SW480 (cell line): ENCODE measurements around the gene RAB11FIP5.

ENCODE experiments used
- DNase-seq: peaks from one replicate; pipeline ENCODE4 v3.0.0-alpha.2; 2016; ENCODE audit warnings: low spot score

The RAB11FIP5 gene

GRCh38 chr2:73087311-73087710 is 25.4 kb downstream of the RAB11FIP5 start:
- no peak for DNase-seq

DNA sequence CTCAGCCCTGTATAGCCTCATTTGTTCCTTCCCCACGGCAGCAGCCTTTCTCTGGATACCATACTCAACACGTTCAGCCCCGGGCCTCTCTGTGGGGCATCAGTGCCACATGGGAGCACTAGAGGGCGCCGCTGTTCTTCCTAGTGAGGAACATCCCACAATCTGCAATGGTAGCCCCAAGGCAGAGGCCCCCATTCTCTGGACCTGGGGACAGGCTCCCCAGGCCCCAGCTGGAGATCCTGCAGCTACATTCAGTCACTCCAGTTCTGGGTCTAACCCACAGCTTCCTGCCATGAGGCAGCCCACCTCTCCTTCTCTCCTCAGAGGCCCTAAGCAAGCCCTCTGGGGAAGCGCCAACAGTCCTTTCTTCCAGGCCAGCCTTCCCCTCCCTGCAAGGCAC is 27.1 kb downstream of the RAB11FIP5 start:
- DNase-seq, result peak; percentile 61

DNA sequence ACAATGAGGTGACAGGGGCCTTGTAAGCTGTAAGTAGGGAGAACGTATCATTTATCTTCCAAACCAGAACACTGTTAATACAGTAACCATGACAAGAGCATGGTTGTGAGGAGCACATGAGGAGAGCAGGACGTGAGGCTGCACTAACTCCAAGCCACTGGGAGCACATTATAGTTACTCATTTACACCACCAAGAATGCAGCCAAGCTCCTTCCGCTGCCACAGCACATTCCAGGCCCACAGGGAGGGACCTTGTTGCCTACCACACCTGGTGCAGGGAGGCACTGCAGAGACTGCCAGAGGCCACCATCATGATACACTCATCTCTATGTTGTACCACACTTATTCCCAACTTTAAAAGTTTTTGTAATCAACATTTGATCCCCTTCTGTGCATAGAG is 27.8 kb downstream of the RAB11FIP5 start:
- no peak for DNase-seq

DNA sequence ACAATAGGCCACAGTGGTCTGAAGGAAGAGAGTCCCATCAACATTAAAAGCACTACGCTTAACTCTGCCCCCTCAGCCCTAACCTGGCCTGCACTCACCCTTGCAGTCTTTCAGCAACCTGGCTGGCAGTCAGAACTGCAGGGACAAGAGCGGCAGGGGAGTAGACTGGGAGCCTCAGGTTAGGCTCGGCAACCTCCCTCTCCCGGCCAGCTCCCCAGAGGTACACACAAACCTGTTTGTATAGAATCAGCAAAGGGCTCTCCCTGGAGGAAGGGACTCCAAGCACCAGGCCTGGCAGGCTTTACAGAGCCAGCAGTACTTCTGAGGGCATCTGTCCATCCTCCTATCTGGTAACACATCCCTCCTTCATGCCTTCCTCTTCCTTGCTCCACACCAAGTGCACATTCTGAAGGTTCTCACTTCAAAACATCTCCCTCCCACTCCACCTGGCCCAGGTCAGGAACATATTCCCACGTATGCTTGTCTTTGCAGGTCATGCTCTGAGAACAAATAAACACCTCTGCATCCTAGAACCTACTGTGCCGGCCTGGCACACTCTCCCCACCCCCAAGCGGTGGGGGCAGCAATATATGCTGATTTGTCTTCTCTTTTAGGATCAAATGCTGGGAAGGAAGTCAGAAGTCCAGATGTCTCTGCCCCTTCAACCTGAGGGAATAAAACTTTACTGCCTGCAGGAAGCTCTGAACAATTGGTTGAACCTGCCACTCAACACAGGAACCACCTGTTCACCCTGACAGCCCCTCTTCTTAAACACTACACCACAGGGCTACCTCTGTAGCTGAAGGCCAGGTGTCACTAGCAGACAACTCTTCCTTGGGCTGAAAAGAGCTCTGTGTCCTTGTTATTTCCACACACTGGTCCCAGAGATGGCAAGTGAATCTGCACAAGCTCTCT is 28.6 kb downstream of the RAB11FIP5 start:
- DNase-seq, result no peak

- DNase-seq, result no peak
These were observed 30.0 kb downstream of the RAB11FIP5 start for GRCh38 chr2:73082523-73083410.

GRCh38 chr2:73081181-73081671 is 31.5 kb downstream of the RAB11FIP5 start:
- no peak for DNase-seq

DNA sequence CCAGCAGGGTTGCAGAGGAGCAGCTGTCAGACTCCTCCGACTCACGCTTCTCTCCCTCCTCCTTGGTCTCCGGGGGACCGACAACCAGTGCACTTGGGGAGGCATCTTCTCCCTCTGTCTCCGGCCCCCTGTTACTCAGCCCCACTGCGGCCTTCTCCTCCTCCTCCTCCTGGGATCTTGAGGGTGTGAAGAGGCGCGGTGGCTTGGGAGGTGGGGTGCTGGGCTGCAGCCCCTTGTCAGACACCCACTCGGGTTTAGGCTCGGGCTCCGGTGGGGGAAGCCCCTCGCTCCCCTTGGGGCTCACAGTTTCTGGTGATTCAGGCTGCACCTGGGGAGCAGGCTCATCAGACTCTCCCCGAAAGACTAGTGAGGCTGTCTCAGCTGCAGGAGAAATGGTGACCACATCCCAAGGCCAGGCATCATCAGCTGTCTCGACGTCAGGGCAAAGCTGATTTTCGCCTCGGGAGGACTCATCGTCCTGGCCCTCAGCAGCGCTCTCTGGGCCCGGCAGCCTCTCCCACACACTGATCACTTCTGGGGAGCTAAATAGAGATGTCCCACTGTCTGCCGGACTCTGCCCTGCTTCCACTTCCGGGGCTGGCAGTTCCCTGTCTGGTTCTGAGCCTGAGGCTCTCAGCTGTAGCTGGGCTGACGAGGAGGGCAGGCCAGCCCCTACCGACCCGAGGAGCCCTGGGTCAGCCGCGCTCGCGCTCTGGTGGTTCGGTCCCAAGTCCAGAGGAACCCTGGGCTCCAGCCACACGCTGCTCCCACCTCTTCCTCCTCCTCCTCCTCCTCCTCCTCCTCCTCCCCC is 32.2 kb downstream of the RAB11FIP5 start:
- no peak for DNase-seq

DNA sequence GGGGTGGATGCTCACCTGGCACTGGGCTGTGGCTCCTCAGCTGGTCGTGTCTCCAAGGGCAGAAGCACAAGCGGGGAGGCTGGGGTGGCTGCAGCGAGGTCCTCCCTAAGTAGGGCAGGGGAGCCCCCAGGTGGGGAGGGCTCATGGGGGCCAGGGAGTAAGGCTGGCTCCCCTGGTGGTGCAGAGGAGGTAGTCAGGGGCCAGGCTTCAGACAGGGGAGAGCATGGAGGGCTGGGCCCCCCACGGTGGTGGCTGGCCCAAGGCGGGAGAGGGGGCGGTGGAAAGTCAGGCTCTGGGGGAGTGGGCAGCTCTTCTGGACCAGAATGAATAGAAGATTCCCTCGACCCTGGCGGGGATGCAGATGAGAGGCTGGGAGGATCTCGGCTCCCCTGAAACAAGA is 33.1 kb downstream of the RAB11FIP5 start:
- DNase-seq, result no peak

DNA sequence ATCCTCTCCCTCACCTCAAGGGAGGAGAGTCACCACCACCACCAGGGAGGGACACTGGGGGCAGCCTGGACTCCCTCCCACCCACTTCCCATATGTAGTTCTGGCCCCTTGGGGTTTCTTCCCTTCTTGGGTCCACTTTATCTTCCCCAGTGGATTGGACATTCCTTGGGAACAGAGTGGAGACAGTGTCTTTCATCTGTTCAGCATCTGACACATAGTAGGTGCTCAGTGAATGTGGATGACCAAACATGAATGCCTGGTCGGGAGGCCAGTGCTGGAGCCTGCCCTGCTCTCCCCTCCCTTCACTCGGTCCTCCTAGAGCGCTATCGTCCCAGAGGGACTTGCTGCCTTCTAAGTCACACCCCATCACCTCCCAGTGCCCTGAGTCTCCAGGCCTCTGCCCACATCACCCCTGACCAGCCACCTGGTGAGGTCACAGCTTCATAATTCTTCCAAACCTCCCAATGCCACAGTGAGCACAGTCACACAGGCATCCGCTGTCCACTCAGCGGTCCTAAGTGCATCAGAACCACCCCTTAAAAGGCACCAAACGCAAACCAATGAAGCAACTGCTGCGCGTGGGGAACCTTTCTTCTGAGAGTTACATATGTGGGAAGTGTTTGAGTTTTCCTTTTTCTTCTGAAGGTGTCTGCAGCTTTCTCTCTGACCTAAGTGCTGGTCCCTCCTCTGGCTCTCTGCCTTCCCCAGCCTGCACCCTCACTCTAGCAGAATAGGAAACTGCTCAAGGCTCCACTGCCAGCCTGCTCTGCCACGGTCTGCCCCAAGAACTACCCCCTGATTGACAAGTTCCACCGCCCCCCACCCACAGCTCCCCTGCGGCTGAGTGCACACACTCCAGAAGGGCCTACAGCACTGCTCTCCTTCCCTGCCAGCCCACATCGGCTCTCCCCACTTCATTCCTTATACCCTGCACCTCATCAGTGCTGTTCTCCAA is 34.0 kb downstream of the RAB11FIP5 start:
- DNase-seq, result no peak

DNA sequence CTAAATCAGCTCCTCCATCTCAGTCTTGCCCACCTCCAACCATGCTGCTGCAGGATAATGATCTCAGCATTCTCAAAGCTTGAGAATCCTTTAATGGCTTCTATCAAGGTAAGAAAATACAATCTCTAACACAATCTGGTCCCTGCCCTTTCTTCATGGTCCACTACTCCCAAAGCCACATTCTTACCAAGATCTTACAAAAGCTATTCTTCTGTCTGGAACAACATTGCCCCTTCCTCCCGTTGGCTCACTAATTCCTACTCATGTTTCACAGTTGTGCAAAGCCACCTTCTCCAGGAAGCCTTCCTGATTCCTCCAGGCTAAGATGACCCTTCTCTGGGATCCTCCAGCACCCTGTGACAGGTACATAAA is 35.3 kb downstream of the RAB11FIP5 start:
- DNase-seq, result no peak

GRCh38 chr2:73076701-73077423 is 35.9 kb downstream of the RAB11FIP5 start:
- DNase-seq, result no peak

DNA sequence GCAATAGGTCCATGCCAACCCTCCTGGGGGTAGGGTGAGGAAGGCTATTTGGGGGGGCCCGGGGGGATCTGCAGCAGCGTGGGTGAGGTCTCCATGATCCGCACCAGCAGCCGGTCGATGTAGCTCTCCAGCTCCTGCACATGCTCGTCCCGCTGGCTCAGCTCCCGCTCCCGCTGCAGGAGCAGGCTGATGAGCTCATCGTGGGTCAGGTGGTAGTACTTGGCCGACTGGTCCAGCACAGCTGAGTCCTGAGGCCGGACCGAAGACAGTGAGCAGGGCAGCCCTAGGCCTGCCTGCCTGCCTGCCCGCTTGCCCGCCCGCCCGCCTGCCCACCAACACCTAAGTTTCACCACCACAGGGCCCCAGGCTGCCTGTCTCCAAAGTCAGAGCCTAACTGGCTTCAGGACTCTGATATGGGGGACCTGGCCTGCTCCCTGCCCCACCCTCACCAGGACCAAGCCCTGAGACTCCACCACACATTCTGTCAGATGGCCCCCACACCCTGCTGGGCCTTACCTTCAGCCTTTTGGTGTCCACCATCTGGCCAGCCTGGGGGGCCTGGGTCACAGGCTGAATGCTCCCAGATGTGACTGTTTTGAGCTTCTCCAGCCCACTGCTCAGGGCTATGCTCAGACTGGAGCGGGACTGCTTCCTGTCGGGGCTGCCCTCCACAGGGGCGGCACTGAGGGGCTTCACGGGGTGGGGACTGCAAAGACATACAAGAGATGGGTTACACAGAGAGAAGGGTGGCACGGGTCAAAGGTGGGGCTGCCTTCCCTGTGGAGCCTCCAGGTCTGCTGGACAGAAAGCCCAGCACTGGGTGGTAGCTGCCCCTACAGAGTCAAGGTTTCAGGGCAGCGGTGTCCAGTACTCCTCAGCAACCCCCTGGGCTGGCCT is 37.0 kb downstream of the RAB11FIP5 start:
- no peak for DNase-seq

DNA sequence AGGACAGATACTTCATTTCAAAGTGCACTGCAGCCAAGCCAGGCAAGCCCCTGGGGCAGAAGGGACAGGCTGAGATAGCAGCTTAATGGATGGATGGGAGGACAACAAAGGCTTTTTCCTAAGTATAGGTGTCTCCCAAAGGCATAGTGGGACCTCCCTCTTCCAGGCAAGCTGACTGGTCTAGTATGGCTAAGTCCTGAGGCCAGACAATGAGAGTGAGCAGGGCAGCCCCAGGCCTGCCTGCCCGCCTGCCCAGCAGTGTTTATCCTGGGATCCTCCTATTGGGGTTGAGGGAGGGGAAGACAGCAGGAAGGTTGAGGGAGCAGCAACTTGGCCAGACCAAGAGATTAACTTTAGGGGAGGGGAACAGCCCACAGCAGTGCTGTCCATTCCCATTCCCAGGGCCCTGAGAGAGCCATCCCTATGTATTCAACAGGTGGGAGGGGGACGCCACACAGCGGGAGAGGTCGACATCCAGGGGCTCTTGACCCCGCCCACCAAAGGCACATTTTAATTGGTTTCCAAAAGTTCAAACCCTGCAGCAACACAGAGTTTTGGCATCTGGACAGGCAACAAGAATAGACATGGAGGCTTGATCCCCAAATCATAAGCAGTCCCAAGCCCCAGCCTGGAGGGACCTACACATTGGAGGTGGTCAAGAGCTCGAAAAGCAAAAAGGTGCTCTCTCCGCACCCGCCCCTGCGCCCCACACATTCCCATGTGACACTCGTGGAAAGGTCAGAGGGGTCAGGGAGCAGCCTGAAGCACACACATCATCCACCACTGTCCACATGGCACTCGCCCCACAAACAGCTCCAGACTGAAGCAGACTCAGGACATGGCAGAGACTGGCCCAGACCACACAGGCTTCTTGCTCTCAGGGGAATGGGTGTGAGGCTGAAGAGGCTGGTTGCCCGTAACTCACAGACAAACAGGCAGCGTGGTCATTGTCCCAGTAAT is 38.4 kb downstream of the RAB11FIP5 start:
- no peak for DNase-seq

DNA sequence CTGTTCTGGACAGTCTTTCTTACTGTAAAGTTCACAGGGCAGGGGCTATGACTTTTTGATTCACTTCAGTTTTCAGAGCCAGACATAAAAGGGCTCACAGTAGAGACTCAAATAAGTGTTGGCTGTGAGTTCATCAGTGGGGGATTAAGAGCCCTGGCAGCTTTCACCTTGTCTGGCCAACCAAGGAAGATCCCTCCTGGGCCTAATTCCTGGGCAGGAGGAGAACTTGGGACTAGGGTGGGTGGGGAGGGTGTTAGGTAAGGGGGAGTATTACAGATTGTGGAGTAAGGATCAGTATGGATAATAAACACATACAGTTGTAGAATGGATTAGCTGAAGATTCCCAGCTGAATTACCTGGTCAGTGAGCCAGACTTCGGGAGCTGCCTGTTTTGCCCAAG is 40.3 kb downstream of the RAB11FIP5 start:
- no peak for DNase-seq

GRCh38 chr2:73072129-73072395 is 40.7 kb downstream of the RAB11FIP5 start:
- no peak for DNase-seq

GRCh38 chr2:73071360-73072128 is 41.2 kb downstream of the RAB11FIP5 start, which contains the start of gene SFXN5:
TSS of gene SFXN5 (minus strand) at chr2:73071712. CDS start at chr2:73071705, 7 bp downstream.
- peak; percentile 96 for DNase-seq

DNA sequence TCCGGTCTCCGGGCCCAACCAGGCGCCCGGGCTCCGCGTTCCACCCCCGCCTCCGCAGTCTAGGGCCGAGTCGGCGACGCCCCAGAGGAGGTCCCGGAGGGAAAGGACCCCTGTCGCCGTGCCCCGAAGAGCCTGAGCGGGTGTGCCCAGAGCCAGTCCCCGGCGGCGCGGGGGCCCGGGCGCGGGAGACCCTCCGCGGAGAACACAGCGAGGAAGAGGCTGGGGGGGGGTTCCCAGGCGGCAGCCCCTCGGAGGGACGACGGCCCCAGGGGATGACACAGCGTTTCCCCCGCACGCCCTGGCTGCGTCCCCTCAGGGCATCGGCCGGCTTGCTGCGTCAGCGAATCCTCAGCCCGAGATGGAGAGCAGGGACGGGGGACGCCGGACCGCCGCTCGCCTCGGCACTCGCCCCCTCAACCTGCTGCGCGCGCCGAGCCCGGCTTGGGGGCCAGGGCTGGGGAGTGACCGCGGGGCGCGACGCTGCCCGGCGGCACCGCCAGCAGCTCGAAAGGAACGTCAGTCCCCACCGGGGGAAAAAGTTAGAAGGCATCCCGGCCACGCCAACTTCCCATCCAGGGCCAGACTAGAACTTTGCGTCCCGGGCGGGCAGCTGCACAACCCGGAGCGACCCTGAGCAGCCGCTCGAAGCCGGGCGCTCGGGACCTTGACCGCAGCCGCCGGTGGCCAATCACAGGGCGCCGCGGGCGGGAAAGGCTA is 41.9 kb downstream of the RAB11FIP5 start:
- peak; percentile 11 for DNase-seq
